HEK293 (cell line): ENCODE measurements around the gene CA10.

Experiments used
- CTCF ChIA-PET: fragments of 350-600 bp; formaldehyde crosslinking; extraction: SDS; loops from one replicate; lab custom pipeline; 2021; ENCODE audit warnings: antibody characterized with exemption; lab: Yijun Ruan, JAX
- POLR2A ChIA-PET: fragments of 300-600 bp; formaldehyde crosslinking; extraction: SDS; loops from one replicate; lab custom pipeline; 2020; ENCODE audit warnings: antibody characterized with exemption, inconsistent platforms; lab: Yijun Ruan, JAX
- H3K27ac ChIP-seq: fragments of 200-500 bp; sonication (Bioruptor generic); 2 replicates; pipeline ENCODE4 v1.5.1; 2014; ENCODE audit warnings: low read depth, low read length, control low read depth, inconsistent platforms; ENCODE audit errors: extremely low read depth
- H3K36me3 ChIP-seq, 2 experiments: fragments of 200-500 bp in 1 of 2; sonication (Bioruptor generic) in 1 of 2; 1 replicate in 1 of 2; 2 replicates in 1 of 2; pipeline ENCODE4 v1.5.1; 2014 to 2017; ENCODE audit warnings: inconsistent platforms in 2 of 2, low read length in 2 of 2; ENCODE audit not compliant: control insufficient read depth in 2 of 2, insufficient read depth in 1 of 2
- H3K4me1 ChIP-seq: fragments of 200-500 bp; sonication (Bioruptor generic); 2 replicates; pipeline ENCODE4 v1.5.1; 2014; ENCODE audit warnings: mild to moderate bottlenecking, low read length, inconsistent platforms; ENCODE audit not compliant: control insufficient read depth, insufficient read depth
- H3K4me3 ChIP-seq: 2 replicates; pipeline ENCODE4 v1.5.1; 2011; ENCODE audit warnings: low read depth, mild to moderate bottlenecking, control low read depth, low read length, moderate library complexity
- H3K9me3 ChIP-seq: fragments of 200-500 bp; sonication (Bioruptor generic); 2 replicates; pipeline ENCODE4 v1.5.1; 2014; ENCODE audit warnings: low read depth, low read length, inconsistent platforms; ENCODE audit not compliant: control insufficient read depth, insufficient read depth
- GFI1B ChIP-seq: fragments of 450-650 bp; formaldehyde crosslinking; IDR thresholded peaks from 2 replicates; pipeline ENCODE4 v1.5.1; 2016; ENCODE audit warnings: missing biosample characterization, missing genetic modification characterization
- INSM2 ChIP-seq: fragments of 450-650 bp; formaldehyde crosslinking; IDR thresholded peaks from 2 replicates; pipeline ENCODE4 v1.5.1; 2016; ENCODE audit warnings: missing biosample characterization, missing genetic modification characterization
- KLF10 ChIP-seq: fragments of 450-650 bp; IDR thresholded peaks from 2 replicates; pipeline ENCODE4 v1.5.1; 2018; ENCODE audit warnings: missing biosample characterization, mild to moderate bottlenecking, missing genetic modification characterization
- OSR2 ChIP-seq: fragments of 450-650 bp; formaldehyde crosslinking; IDR thresholded peaks from 2 replicates; pipeline ENCODE4 v1.5.1; 2016; ENCODE audit warnings: missing biosample characterization, missing genetic modification characterization
- PRDM6 ChIP-seq: fragments of 450-650 bp; formaldehyde crosslinking; IDR thresholded peaks from 2 replicates; pipeline ENCODE4 v1.5.1; 2017; ENCODE audit warnings: missing biosample characterization, missing genetic modification characterization
- SALL2 ChIP-seq: fragments of 450-650 bp; formaldehyde crosslinking; IDR thresholded peaks from 2 replicates; pipeline ENCODE4 v1.5.0; 2017; ENCODE audit warnings: missing biosample characterization, mild to moderate bottlenecking, missing genetic modification characterization, borderline replicate concordance
- SP2 ChIP-seq: fragments of 450-650 bp; formaldehyde crosslinking; IDR thresholded peaks from 2 replicates; pipeline ENCODE4 v1.5.1; 2016; ENCODE audit warnings: missing biosample characterization, missing genetic modification characterization
- ZFP69B ChIP-seq: fragments of 450-650 bp; formaldehyde crosslinking; IDR thresholded peaks from 2 replicates; pipeline ENCODE4 v1.5.1; 2016; ENCODE audit warnings: missing biosample characterization, missing genetic modification characterization
- ZNF155 ChIP-seq: fragments of 450-650 bp; formaldehyde crosslinking; IDR thresholded peaks from 2 replicates; pipeline ENCODE4 v1.5.1; 2016; ENCODE audit warnings: missing biosample characterization, missing genetic modification characterization
- ZNF16 ChIP-seq: fragments of 450-650 bp; formaldehyde crosslinking; IDR thresholded peaks from 2 replicates; pipeline ENCODE4 v1.5.1; 2016; ENCODE audit warnings: low read depth, missing biosample characterization, missing genetic modification characterization
- ZNF214 ChIP-seq: fragments of 450-650 bp; formaldehyde crosslinking; IDR thresholded peaks from 2 replicates; pipeline ENCODE4 v1.5.1; 2017; ENCODE audit warnings: missing biosample characterization, mild to moderate bottlenecking, missing genetic modification characterization, borderline replicate concordance
- ZNF223 ChIP-seq: fragments of 450-650 bp; formaldehyde crosslinking; IDR thresholded peaks from 2 replicates; pipeline ENCODE4 v1.5.1; 2016; ENCODE audit warnings: missing biosample characterization, missing genetic modification characterization
- ZNF302 ChIP-seq: fragments of 450-650 bp; formaldehyde crosslinking; IDR thresholded peaks from 2 replicates; pipeline ENCODE4 v1.5.1; 2016; ENCODE audit warnings: missing biosample characterization, missing genetic modification characterization, low read depth
- ZNF311 ChIP-seq: fragments of 450-650 bp; formaldehyde crosslinking; IDR thresholded peaks from 2 replicates; pipeline ENCODE4 v1.5.1; 2017; ENCODE audit warnings: missing biosample characterization, missing genetic modification characterization, borderline replicate concordance
- ZNF488 ChIP-seq: fragments of 450-650 bp; formaldehyde crosslinking; IDR thresholded peaks from 2 replicates; pipeline ENCODE4 v1.5.1; 2016; ENCODE audit warnings: missing biosample characterization, missing genetic modification characterization
- ZNF521 ChIP-seq: fragments of 450-650 bp; formaldehyde crosslinking; IDR thresholded peaks from 2 replicates; pipeline ENCODE4 v1.5.1; 2017; ENCODE audit warnings: missing biosample characterization, mild to moderate bottlenecking, missing genetic modification characterization
- ZNF585B ChIP-seq: fragments of 450-650 bp; formaldehyde crosslinking; IDR thresholded peaks from 2 replicates; pipeline ENCODE4 v1.5.1; 2016; ENCODE audit warnings: missing biosample characterization, missing genetic modification characterization
- ZNF629 ChIP-seq: fragments of 450-650 bp; formaldehyde crosslinking; IDR thresholded peaks from 2 replicates; pipeline ENCODE4 v1.5.1; 2017; ENCODE audit warnings: missing biosample characterization, missing genetic modification characterization
- ZNF654 ChIP-seq: fragments of 450-650 bp; formaldehyde crosslinking; IDR thresholded peaks from 2 replicates; pipeline ENCODE4 v1.5.1; 2016; ENCODE audit warnings: low read depth, missing biosample characterization, missing genetic modification characterization
- ZNF660 ChIP-seq: fragments of 450-650 bp; IDR thresholded peaks from 2 replicates; pipeline ENCODE4 v1.5.1; 2018; ENCODE audit warnings: missing biosample characterization, mild to moderate bottlenecking, missing genetic modification characterization
- ZNF707 ChIP-seq: fragments of 450-650 bp; formaldehyde crosslinking; IDR thresholded peaks from 2 replicates; pipeline ENCODE4 v1.5.1; 2016; ENCODE audit warnings: missing biosample characterization, missing genetic modification characterization
- ZNF777 ChIP-seq: fragments of 450-650 bp; formaldehyde crosslinking; IDR thresholded peaks from 2 replicates; pipeline ENCODE4 v1.5.1; 2017; ENCODE audit warnings: missing biosample characterization, missing genetic modification characterization, borderline replicate concordance
- ZNF785 ChIP-seq: fragments of 450-650 bp; formaldehyde crosslinking; IDR thresholded peaks from 2 replicates; pipeline ENCODE4 v1.5.1; 2016; ENCODE audit warnings: missing biosample characterization, missing genetic modification characterization
- ZSCAN23 ChIP-seq: fragments of 450-650 bp; formaldehyde crosslinking; IDR thresholded peaks from 2 replicates; pipeline ENCODE4 v1.5.1; 2016; ENCODE audit warnings: missing biosample characterization, missing genetic modification characterization
- TF ChIP-seq, protein P1 (sequence below): fragments of 450-650 bp; formaldehyde crosslinking; IDR thresholded peaks from 2 replicates; pipeline ENCODE4 v1.5.0; 2017; ENCODE audit warnings: missing biosample characterization, missing genetic modification characterization, borderline replicate concordance
- TF ChIP-seq, protein P2 (sequence below): fragments of 450-650 bp; formaldehyde crosslinking; IDR thresholded peaks from 2 replicates; pipeline ENCODE4 v1.5.1; 2016; ENCODE audit warnings: missing biosample characterization, missing genetic modification characterization

CA10 gene

DNA sequence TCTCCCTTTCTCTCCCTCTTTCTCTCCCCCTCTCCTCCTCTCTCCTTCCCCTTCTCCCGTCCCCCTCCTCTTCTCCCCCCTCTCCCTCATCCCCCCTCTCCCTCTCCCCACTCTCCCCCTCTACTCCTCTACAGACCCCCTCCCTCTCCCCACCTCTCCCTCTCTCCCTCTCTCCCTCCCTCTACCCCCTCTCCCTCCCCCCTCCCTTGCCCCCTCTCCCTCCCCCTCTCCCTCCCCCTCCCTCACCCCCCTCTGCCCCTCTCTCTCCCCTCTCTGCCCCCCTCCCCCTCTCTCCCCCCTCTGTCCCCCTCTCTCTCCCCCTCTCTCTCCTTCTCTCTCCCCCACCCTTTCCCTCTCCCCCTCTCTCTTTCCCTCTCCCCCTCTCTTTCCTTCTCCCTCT, 545.3 kb downstream of the CA10 start:
- POLR2A ChIA-PET: no interaction called here
- CTCF ChIA-PET: no interaction called here
- no peaks in the 10 kb centered on the region for H3K4me1 ChIP-seq
- no peak for TF ChIP-seq ZSCAN23 (tag by site-specific recombination)
- TF ChIP-seq ZNF660: no peak
- TF ChIP-seq, protein P1, sequence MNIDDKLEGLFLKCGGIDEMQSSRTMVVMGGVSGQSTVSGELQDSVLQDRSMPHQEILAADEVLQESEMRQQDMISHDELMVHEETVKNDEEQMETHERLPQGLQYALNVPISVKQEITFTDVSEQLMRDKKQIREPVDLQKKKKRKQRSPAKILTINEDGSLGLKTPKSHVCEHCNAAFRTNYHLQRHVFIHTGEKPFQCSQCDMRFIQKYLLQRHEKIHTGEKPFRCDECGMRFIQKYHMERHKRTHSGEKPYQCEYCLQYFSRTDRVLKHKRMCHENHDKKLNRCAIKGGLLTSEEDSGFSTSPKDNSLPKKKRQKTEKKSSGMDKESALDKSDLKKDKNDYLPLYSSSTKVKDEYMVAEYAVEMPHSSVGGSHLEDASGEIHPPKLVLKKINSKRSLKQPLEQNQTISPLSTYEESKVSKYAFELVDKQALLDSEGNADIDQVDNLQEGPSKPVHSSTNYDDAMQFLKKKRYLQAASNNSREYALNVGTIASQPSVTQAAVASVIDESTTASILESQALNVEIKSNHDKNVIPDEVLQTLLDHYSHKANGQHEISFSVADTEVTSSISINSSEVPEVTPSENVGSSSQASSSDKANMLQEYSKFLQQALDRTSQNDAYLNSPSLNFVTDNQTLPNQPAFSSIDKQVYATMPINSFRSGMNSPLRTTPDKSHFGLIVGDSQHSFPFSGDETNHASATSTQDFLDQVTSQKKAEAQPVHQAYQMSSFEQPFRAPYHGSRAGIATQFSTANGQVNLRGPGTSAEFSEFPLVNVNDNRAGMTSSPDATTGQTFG (tag by site-specific recombination): no peak
- no peak for TF ChIP-seq ZNF223
- TF ChIP-seq PRDM6 (tag by site-specific recombination): no peak
- TF ChIP-seq ZNF214 (tag by site-specific recombination): no peak
- TF ChIP-seq, all 188 proteins: peak for 0
- no peaks in the 10 kb centered on the region for H3K9me3 ChIP-seq
- no peaks in the 10 kb centered on the region for H3K36me3 ChIP-seq
- no peak overlapping the region for H3K27ac ChIP-seq
- H3K4me3 ChIP-seq: no peak overlapping the region

DNA sequence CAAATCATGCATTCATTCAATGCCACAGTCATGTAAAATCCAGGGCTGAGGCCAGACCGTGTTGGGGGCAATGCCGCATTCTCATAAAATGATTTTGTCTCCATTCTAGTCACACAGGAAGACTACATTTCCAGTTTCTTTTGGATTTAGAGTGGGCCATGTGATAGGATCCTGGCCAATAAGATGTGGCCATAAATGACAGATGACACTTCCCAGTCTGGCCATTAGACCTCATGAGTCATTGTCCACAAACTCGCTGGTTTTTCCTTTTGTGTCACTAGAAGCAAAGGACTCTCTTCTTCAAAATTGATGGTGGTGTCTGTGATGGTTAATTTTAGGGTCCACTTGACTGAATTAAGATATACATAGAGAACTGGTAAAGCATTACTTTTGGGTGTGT, 545.8 kb downstream of the CA10 start:
- POLR2A ChIA-PET: no interaction called here
- H3K27ac ChIP-seq: no peak overlapping the region
- H3K9me3 ChIP-seq: no peaks in the 10 kb centered on the region
- CTCF ChIA-PET: interaction anchor here (0.7 kb wide), 1 partner anchor 151 kb away, joined by 3 read pairs; no protein-coding TSS in a partner anchor
- no peak overlapping the region for H3K4me3 ChIP-seq
- TF ChIP-seq ZNF629 (tag by site-specific recombination): no peak
- TF ChIP-seq INSM2: no peak
- TF ChIP-seq, protein P2, sequence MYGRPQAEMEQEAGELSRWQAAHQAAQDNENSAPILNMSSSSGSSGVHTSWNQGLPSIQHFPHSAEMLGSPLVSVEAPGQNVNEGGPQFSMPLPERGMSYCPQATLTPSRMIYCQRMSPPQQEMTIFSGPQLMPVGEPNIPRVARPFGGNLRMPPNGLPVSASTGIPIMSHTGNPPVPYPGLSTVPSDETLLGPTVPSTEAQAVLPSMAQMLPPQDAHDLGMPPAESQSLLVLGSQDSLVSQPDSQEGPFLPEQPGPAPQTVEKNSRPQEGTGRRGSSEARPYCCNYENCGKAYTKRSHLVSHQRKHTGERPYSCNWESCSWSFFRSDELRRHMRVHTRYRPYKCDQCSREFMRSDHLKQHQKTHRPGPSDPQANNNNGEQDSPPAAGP (tag by site-specific recombination): no peak
- TF ChIP-seq ZNF155 (tag by site-specific recombination): no peak
- no peak for TF ChIP-seq SALL2 (tag by site-specific recombination)
- no peak for TF ChIP-seq ZNF311 (tag by site-specific recombination)
- no peak for TF ChIP-seq OSR2 (tag by site-specific recombination)
- no peak for TF ChIP-seq ZNF488 (tag by site-specific recombination)
- TF ChIP-seq SP2 (tag by site-specific recombination): no peak
- TF ChIP-seq ZNF302: no peak
- TF ChIP-seq ZFP69B (tag by site-specific recombination): no peak
- no peak for TF ChIP-seq GFI1B (tag by site-specific recombination)
- no peak for TF ChIP-seq ZNF785 (tag by site-specific recombination)
- no peak for TF ChIP-seq ZNF585B (tag by site-specific recombination)
- no peak for TF ChIP-seq ZNF777 (tag by site-specific recombination)
- TF ChIP-seq ZNF654 (tag by site-specific recombination): no peak
- no peak for TF ChIP-seq ZNF707
- TF ChIP-seq KLF10 (tag by site-specific recombination): no peak
- no peak for TF ChIP-seq ZNF16 (tag by site-specific recombination)
- TF ChIP-seq ZNF521 (tag by site-specific recombination): no peak
- H3K36me3 ChIP-seq: no peaks in the 10 kb centered on the region
- no peaks in the 10 kb centered on the region for H3K4me1 ChIP-seq
